B cell (primary cell): Measurements from ENCODE around the gene ANKDD1A.

Experiments
- EZH2 ChIP-seq: IDR thresholded peaks from 2 replicates; pipeline ENCODE4 v1.6.1; 2012; ENCODE audit warnings: borderline replicate concordance, low read depth, mild to moderate bottlenecking, moderate library complexity, low read length; ENCODE audit not compliant: insufficient read depth, poor library complexity, severe bottlenecking
- TF ChIP-seq, protein P1 (sequence below): fragments of 200-600 bp; IDR thresholded peaks from one replicate; pipeline ENCODE4 v1.8.0; 2022; ENCODE audit warnings: antibody characterized with exemption, mild to moderate bottlenecking

DNA sequence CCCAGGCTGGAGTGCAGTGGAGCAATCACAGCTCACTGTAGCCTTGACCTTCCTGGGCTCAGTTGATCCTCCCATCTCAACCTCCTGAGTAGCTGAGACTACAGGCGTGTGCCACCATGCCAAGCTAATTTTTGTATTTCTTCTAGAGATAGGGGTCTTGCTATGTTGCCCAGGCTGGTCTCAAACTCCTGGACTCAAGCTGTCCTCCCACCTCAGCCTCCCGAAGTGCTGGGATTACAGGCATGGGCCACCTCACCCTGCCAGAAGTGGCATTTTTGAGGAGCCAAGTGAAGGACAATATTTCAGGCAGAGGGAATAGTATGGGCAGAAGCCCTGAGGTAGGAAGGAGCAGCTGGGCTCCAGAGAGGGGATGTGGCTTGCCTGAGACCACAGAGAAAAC is 4.7 kb downstream of the ANKDD1A start:
- TF ChIP-seq, protein P1, sequence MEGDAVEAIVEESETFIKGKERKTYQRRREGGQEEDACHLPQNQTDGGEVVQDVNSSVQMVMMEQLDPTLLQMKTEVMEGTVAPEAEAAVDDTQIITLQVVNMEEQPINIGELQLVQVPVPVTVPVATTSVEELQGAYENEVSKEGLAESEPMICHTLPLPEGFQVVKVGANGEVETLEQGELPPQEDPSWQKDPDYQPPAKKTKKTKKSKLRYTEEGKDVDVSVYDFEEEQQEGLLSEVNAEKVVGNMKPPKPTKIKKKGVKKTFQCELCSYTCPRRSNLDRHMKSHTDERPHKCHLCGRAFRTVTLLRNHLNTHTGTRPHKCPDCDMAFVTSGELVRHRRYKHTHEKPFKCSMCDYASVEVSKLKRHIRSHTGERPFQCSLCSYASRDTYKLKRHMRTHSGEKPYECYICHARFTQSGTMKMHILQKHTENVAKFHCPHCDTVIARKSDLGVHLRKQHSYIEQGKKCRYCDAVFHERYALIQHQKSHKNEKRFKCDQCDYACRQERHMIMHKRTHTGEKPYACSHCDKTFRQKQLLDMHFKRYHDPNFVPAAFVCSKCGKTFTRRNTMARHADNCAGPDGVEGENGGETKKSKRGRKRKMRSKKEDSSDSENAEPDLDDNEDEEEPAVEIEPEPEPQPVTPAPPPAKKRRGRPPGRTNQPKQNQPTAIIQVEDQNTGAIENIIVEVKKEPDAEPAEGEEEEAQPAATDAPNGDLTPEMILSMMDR: no peak
- no peak for TF ChIP-seq EZH2
